Lower lobe of right lung (tissue), 2 donors: Measurements from ENCODE around the gene JAZF1. TPM values are rescaled to one million over a fixed set of nuclear protein-coding genes. Genes with fewer than 3 reads are reported as not detected.

Experiments used
- ATAC-seq, 2 donors: fragments of 200-7000 bp; cut with Tn5 transposase; one replicate each; pipeline ENCODE4 v1.9.1; 2020 to 2022; ENCODE audit warnings: mild to moderate bottlenecking in 2 of 2, moderate library complexity in 2 of 2
- DNase-seq: peaks from one replicate; pipeline ENCODE4 v3.0.0-alpha.2; 2020
- H3K27ac ChIP-seq: fragments of 200-600 bp; one replicate; pipeline ENCODE4 v1.8.0; 2022
- H3K27me3 ChIP-seq: fragments of 200-600 bp; one replicate; pipeline ENCODE4 v1.8.0; 2022; ENCODE audit warnings: low read depth
- H3K36me3 ChIP-seq: fragments of 200-600 bp; one replicate; pipeline ENCODE4 v1.8.0; 2022; ENCODE audit warnings: mild to moderate bottlenecking
- H3K4me1 ChIP-seq: fragments of 200-600 bp; one replicate; pipeline ENCODE4 v1.8.0; 2022
- H3K4me3 ChIP-seq: fragments of 200-600 bp; one replicate; pipeline ENCODE4 v1.8.0; 2022; ENCODE audit warnings: mild to moderate bottlenecking
- H3K9me3 ChIP-seq: fragments of 200-600 bp; one replicate; pipeline ENCODE4 v1.8.0; 2022
- intact Hi-C: fragments of 100-400 bp; cut with DNase I; formaldehyde crosslinking; loops from one replicate; pipeline ENCODE4 v1.11.0; 2022
- total RNA-seq: library from RNA; stranded (reverse); fragmentation: NEBNext Ultra II Directional; extraction: Animal tissue kit (Norgen Biotek cat#: 25700); gene quantifications from one replicate; pipeline ENCODE4 v1.2.1, GENCODE V29; 2021
- TF ChIP-seq, protein P1 (sequence below): fragments of 200-600 bp; IDR thresholded peaks from one replicate; pipeline ENCODE4 v1.8.0; 2022; ENCODE audit warnings: antibody characterized with exemption, mild to moderate bottlenecking
- donor health status: DM: no; HTN: yes; CAD: no; lungs with severe emphysema.

JAZF1 gene
- total RNA-seq, 1 donor from 2014 or later: 19.4 TPM

DNA sequence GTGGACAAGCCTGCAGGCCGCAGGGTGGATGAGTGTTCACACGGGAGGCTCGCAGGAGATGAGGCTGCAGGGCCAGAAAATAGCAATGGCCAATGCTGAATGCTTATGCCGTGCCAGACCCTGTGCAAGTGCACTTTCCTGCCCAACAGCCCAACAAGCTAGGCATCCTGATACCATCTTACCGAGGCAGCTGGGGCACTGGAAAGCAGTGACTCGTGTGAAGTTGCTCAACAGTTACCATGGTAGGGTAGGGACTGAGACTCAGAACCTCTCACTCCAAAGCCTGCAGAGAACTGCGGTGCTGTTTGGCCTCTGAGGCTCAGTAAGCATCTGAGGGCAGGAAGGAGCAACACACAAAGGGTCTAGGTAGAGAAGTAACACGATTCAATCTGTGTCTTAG is 43.7 kb downstream of the JAZF1 start:
- intact Hi-C loops: no loop called here
- Histone ChIP-seq H3K4me1 (peaks cover 17% of the 10 kb centered on the region), H3K4me3 (no peak overlapping the region), H3K36me3 (no peaks in the 10 kb centered on the region), H3K9me3 (no peaks in the 10 kb centered on the region), H3K27ac (no peak overlapping the region), H3K27me3 (no peaks in the 10 kb centered on the region)
- DNase-seq (no peak), ATAC-seq (no peak)
- TF ChIP-seq, protein P1, sequence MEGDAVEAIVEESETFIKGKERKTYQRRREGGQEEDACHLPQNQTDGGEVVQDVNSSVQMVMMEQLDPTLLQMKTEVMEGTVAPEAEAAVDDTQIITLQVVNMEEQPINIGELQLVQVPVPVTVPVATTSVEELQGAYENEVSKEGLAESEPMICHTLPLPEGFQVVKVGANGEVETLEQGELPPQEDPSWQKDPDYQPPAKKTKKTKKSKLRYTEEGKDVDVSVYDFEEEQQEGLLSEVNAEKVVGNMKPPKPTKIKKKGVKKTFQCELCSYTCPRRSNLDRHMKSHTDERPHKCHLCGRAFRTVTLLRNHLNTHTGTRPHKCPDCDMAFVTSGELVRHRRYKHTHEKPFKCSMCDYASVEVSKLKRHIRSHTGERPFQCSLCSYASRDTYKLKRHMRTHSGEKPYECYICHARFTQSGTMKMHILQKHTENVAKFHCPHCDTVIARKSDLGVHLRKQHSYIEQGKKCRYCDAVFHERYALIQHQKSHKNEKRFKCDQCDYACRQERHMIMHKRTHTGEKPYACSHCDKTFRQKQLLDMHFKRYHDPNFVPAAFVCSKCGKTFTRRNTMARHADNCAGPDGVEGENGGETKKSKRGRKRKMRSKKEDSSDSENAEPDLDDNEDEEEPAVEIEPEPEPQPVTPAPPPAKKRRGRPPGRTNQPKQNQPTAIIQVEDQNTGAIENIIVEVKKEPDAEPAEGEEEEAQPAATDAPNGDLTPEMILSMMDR: no peak

DNA sequence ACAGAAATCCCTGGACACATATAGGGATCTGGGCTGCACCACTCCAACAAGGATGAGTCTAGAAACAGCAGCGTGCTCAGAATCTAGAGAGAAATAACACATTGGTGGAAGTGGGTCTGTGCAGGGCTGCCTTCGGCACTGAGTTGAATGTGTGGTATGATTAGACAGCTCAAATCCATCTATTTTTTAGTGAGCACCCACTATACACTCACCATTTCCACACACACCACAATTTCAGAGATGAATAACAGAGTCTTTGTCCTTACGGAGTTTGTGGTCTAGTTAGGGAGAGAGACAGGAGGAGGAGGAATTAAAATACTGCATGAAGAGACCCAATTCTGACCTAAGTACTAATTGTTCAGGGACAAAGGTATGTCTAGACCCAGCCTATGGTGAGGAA is 44.2 kb downstream of the JAZF1 start:
- intact Hi-C loops: no loop called here
- H3K9me3 ChIP-seq: no peaks in the 10 kb centered on the region
- H3K27ac ChIP-seq: no peak overlapping the region
- H3K36me3 ChIP-seq: no peaks in the 10 kb centered on the region
- peaks cover 17% of the 10 kb centered on the region for H3K4me1 ChIP-seq
- TF ChIP-seq, protein P1: no peak
- ATAC-seq (no peak), DNase-seq (no peak)
- H3K27me3 ChIP-seq: no peaks in the 10 kb centered on the region
- no peak overlapping the region for H3K4me3 ChIP-seq

DNA sequence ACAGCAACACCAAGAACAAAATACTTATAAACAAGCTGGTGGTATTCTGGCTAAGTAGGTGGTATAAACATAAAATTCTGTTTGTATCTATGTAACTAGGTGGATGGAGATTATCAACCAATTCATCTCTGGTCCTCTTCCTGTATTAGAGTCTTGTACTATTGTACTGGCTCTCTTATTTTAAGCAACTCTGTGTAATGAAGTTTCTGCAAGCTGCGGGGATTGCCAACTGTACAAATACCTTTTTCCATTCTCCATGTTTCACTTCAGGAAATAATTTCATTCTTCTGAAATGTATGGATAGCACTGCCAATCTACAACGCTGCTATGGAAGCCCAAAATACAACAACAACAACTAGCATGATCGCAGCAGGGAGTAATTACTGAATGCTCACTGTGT is 44.8 kb downstream of the JAZF1 start:
- Histone ChIP-seq H3K27me3 (no peaks in the 10 kb centered on the region), H3K9me3 (no peaks in the 10 kb centered on the region), H3K4me3 (no peak overlapping the region), H3K4me1 (peaks cover 17% of the 10 kb centered on the region), H3K27ac (no peak overlapping the region), H3K36me3 (no peaks in the 10 kb centered on the region)
- intact Hi-C loops: no loop called here
- DNase-seq (no peak), ATAC-seq (no peak)
- TF ChIP-seq, protein P1: no peak

DNA sequence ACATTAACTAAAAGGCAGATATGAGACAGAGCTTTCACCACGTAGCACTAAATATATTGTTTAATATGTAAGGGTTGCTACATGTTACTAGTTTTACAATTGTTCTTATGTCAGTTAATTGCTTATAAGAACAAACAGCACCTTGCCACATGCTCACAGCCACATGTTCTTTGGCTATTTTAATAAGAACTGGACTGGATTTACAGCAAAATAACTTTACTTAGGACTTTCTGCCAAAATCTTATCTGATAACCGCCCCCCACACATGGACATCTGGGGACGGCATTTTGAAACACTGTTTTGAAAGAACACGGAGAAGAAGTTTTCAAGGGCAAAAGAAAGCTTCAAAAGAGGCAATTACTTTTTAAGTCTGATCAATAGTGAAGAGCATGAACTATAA is 45.3 kb downstream of the JAZF1 start:
- no peaks in the 10 kb centered on the region for H3K9me3 ChIP-seq
- no peak overlapping the region for H3K27ac ChIP-seq
- TF ChIP-seq, protein P1: no peak
- no peak for DNase-seq
- H3K4me3 ChIP-seq: no peak overlapping the region
- intact Hi-C loops: no loop called here
- H3K27me3 ChIP-seq: no peaks in the 10 kb centered on the region
- no peaks in the 10 kb centered on the region for H3K36me3 ChIP-seq
- ATAC-seq: no peak
- peaks cover 17% of the 10 kb centered on the region for H3K4me1 ChIP-seq

DNA sequence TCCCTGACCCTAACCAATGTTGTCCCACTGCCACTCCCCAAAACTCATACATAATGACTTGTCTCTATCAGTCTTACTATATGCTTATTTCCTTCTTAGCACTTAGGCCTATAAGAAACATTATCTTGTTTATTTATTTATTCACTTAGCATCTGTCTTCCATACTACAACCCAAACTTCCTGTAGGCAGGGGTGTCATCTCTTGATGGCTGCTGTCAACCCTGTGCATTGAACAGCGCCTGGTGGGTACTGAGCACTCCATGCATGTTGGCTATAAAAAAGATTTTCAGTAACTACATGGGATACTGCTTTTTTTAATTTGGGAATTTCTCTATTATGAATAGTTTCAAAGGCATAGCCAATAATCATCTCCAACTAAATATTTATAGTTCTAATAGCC is 46.7 kb downstream of the JAZF1 start:
- intact Hi-C loops: no loop called here
- peaks cover 21% of the 10 kb centered on the region for H3K4me1 ChIP-seq

More for the DNA sequence above, 46.7 kb downstream of the JAZF1 start:
- Histone ChIP-seq H3K27ac (no peak overlapping the region), H3K36me3 (no peaks in the 10 kb centered on the region), H3K9me3 (no peaks in the 10 kb centered on the region), H3K27me3 (no peaks in the 10 kb centered on the region), H3K4me3 (no peak overlapping the region)
- ATAC-seq: no peak
- DNase-seq: no peak
- TF ChIP-seq, protein P1: no peak
